ES-I3 (cell line): ENCODE results near the gene PELI2.

ENCODE experiments used
- H3K36me3 ChIP-seq: 2 replicates; pipeline ENCODE4 v1.6.1; 2013; ENCODE audit warnings: mild to moderate bottlenecking, low read length, control low read depth, moderate library complexity; ENCODE audit not compliant: insufficient read depth
- H3K4me1 ChIP-seq: 2 replicates; pipeline ENCODE4 v1.6.1; 2013; ENCODE audit warnings: mild to moderate bottlenecking, control low read depth, low read length; ENCODE audit not compliant: insufficient read depth
- H3K9ac ChIP-seq: 2 replicates; pipeline ENCODE4 v1.6.1; 2013; ENCODE audit warnings: low read depth, mild to moderate bottlenecking, low read length, moderate library complexity
- H3K9me3 ChIP-seq: 2 replicates; pipeline ENCODE4 v1.6.1; 2013; ENCODE audit warnings: mild to moderate bottlenecking, low read length, moderate library complexity; ENCODE audit not compliant: control insufficient read depth, insufficient read depth

The PELI2 gene

GRCh38 chr14:56205881-56206280 is 87.7 kb downstream of the PELI2 start:
- Histone ChIP-seq H3K36me3 (no peaks in the 10 kb centered on the region), H3K9me3 (no peaks in the 10 kb centered on the region), H3K4me1 (no peaks in the 10 kb centered on the region), H3K9ac (no peak overlapping the region)

GRCh38 chr14:56206596-56206995 is 88.4 kb downstream of the PELI2 start:
- Histone ChIP-seq H3K9ac (no peak overlapping the region), H3K9me3 (no peaks in the 10 kb centered on the region), H3K36me3 (no peaks in the 10 kb centered on the region), H3K4me1 (no peaks in the 10 kb centered on the region)

DNA sequence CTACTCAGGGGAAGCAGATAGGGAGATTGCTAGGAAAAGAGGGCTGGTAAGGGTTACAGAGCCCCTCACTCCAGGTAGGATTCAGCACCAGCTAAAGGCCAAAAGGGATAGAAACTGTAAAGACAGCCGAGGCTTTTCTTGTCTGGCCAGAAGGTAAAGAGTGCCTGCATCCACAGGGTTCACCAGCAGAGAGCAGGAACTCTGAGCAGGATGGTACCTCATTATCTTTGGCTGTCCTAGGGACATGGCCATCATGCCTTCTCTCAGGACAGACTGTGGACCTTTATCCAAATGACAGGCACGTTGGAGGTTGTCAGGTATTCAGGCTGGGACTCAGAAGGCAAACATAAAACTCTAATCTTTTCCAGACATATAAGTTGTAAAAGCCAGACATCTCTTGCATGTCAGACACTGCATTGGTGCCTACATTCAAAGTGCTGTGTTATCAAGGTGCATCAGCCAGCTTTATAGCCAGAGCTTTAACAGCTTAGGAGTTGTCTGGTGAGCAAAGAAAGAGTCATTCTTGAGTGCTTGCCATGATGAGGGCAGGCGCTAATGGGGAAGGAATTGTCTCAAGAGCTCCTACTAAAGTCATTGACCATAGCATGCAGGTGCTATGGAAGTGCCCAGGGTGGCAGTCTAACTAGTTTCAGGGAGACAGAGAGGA is 89.5 kb downstream of the PELI2 start:
- no peaks in the 10 kb centered on the region for H3K4me1 ChIP-seq
- H3K9me3 ChIP-seq: no peaks in the 10 kb centered on the region
- H3K36me3 ChIP-seq: no peaks in the 10 kb centered on the region
- H3K9ac ChIP-seq: no peak overlapping the region

GRCh38 chr14:56208520-56208919 is 90.3 kb downstream of the PELI2 start:
- Histone ChIP-seq H3K9me3 (no peaks in the 10 kb centered on the region), H3K36me3 (no peaks in the 10 kb centered on the region), H3K4me1 (no peaks in the 10 kb centered on the region), H3K9ac (no peak overlapping the region)

DNA sequence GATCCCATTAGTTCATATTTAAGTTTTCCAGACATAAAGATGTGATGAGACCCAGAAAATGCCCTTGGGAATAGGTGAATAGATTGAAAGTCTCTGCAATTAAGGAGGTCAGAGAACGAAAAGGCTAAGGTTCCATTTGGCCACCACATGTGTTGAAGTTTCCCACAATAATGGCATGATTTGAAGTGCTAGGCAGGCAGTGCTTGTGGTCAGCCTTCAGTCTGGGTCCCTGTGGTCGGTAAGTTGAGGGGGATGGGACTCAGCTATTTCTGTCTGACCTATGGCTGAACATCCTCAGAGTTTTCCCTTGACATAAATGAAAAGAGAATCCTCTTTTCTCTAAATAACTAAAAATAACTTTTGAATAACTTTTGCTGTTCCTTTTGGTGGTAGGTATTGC is 92.4 kb downstream of the PELI2 start:
- Histone ChIP-seq H3K9ac (no peak overlapping the region), H3K9me3 (no peaks in the 10 kb centered on the region), H3K36me3 (no peaks in the 10 kb centered on the region), H3K4me1 (no peaks in the 10 kb centered on the region)

- Histone ChIP-seq H3K9me3 (no peaks in the 10 kb centered on the region), H3K4me1 (no peaks in the 10 kb centered on the region), H3K36me3 (no peaks in the 10 kb centered on the region), H3K9ac (no peak overlapping the region)
Measured at GRCh38 chr14:56211084-56211483, 92.9 kb downstream of the PELI2 start.

DNA sequence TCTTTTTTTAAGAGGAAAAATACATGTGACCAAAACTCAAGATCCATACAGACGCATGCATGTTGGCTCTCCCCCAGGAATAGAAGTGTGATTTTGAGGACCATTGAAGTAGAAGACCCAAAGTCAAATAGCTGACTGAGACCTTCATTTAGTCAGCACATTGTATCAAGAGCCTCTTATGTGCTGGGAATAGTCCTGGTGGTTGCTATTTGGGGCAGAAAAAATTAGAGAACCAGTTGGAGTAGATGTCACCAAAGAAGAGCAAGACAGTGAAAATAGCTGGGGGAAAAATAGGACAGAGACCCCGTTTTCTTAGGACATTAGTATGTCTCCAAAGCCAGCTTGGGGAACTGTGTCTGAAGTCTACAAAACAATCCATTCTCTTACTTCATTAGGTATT is 93.6 kb downstream of the PELI2 start:
- H3K4me1 ChIP-seq: no peaks in the 10 kb centered on the region
- H3K9me3 ChIP-seq: no peaks in the 10 kb centered on the region
- no peaks in the 10 kb centered on the region for H3K36me3 ChIP-seq
- no peak overlapping the region for H3K9ac ChIP-seq

GRCh38 chr14:56212521-56212920 is 94.3 kb downstream of the PELI2 start:
- Histone ChIP-seq H3K4me1 (no peaks in the 10 kb centered on the region), H3K9me3 (no peaks in the 10 kb centered on the region), H3K9ac (no peak overlapping the region), H3K36me3 (no peaks in the 10 kb centered on the region)

- Histone ChIP-seq H3K9me3 (no peaks in the 10 kb centered on the region), H3K4me1 (no peaks in the 10 kb centered on the region), H3K36me3 (no peaks in the 10 kb centered on the region), H3K9ac (no peak overlapping the region)
Measured at GRCh38 chr14:56213306-56213705, 95.1 kb downstream of the PELI2 start.

DNA sequence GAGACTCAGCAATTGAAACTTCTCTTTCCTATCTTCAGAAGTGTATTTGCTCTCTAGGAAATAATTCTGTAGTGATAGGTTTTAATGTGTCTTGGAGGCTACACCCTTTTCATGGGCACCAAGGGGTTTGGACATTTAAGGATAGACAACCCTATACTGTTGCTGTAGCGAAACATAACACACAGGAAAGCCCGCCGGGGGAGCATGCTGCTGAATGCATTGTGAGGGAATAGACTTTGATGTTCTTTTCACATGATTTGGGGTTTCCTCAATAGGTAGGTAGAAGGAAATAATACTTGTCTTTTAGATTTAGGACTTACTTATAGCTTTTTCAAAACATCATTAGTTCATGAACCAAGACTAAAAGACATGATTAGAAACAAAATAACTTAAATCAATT is 97.0 kb downstream of the PELI2 start:
- no peaks in the 10 kb centered on the region for H3K4me1 ChIP-seq
- no peaks in the 10 kb centered on the region for H3K36me3 ChIP-seq
- H3K9ac ChIP-seq: no peak overlapping the region
- H3K9me3 ChIP-seq: no peaks in the 10 kb centered on the region

GRCh38 chr14:56216626-56217379 is 98.6 kb downstream of the PELI2 start:
- H3K36me3 ChIP-seq: no peaks in the 10 kb centered on the region
- H3K4me1 ChIP-seq: no peaks in the 10 kb centered on the region
- no peaks in the 10 kb centered on the region for H3K9me3 ChIP-seq
- no peak overlapping the region for H3K9ac ChIP-seq

GRCh38 chr14:56217380-56218045 is 99.3 kb downstream of the PELI2 start:
- Histone ChIP-seq H3K9ac (no peak overlapping the region), H3K4me1 (no peaks in the 10 kb centered on the region), H3K9me3 (no peaks in the 10 kb centered on the region), H3K36me3 (no peaks in the 10 kb centered on the region)

DNA sequence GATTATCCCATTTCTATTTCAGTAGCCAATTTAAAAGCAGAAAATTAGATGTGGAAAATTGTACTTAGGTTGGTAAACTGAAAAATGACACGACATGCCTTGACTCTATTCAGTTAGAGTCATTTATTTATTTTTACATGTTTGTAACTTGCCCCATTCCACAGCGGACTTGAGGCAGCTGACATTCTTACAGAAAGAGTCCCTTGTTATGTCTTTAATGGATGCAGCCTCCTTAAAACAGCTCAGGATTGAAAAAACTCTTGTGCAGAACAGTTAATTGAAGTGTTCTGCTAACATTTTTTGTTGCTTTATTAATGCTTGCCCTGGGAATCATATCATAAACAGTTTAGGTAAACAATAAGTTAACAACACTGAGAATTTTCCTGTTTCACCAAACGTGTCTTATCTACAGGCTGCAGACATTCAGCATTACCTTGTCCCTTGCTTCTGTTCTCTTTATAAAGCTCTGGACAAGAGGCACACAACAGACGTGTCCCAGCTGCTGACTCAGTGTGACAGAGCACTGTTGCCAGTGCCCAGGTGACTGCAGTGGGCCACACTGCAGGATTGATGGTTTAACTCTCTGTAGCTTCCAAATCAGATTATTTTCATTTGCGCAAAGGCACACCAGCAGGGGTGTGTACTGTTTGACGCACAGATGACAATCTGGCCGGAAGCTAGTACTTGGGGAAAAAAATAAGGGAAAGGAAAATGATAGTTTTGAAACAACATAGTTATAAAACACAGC is 101.6 kb downstream of the PELI2 start:
- Histone ChIP-seq H3K9ac (no peak overlapping the region), H3K4me1 (no peaks in the 10 kb centered on the region), H3K36me3 (no peaks in the 10 kb centered on the region), H3K9me3 (no peaks in the 10 kb centered on the region)

- H3K9me3 ChIP-seq: no peaks in the 10 kb centered on the region
- no peaks in the 10 kb centered on the region for H3K36me3 ChIP-seq
- H3K9ac ChIP-seq: no peak overlapping the region
- no peaks in the 10 kb centered on the region for H3K4me1 ChIP-seq
Measured at GRCh38 chr14:56221382-56222128, 103.3 kb downstream of the PELI2 start.
